H1 (cell line): Measurements from ENCODE around the gene SMIM44. TPM values are rescaled to one million over a fixed set of nuclear protein-coding genes. Genes with fewer than 3 reads are reported as not detected.
A peak's percentile ranks its signal among the peaks of the same experiment; 100 is the strongest.

Source experiments
- CTCF ChIA-PET: fragments of 300-600 bp; sonication (Branson Sonifier 250); formaldehyde crosslinking; loops from one replicate; lab custom pipeline; 2021; ENCODE audit not compliant: partially characterized antibody; lab: Charles Lee
- POLR2A ChIA-PET: fragments of 300-600 bp; sonication (Branson Sonifier 250); formaldehyde crosslinking; loops from one replicate; lab custom pipeline; 2021; ENCODE audit warnings: inconsistent platforms; ENCODE audit not compliant: partially characterized antibody; lab: Charles Lee
- DNase-seq, 2 experiments: peaks; one replicate each; pipeline versions ENCODE4 v3.0.0 to v3.0.0-alpha.2; 2010 to 2022; ENCODE audit warnings: low spot score in 2 of 2, low read depth in 1 of 2, mixed read lengths in 1 of 2
- FAIRE-seq: peaks from 2 replicates; lab custom pipeline; 2011; peaks lifted over from hg19 to GRCh38; lab: Jason Lieb, UNC
- H2AFZ ChIP-seq: 2 replicates; pipeline ENCODE4 v1.8.1; 2012; ENCODE audit warnings: low read length, inconsistent platforms
- H2AK5ac ChIP-seq: 2 replicates; pipeline ENCODE4 v1.6.1; 2013; ENCODE audit warnings: low read depth, low read length
- H2BK120ac ChIP-seq: replicated peaks from 2 replicates; pipeline ENCODE3; 2013; ENCODE audit warnings: low read depth, low read length, inconsistent platforms
- H2BK12ac ChIP-seq: 2 replicates; pipeline ENCODE4 v1.6.1; 2013; ENCODE audit warnings: low read depth, low read length
- H2BK15ac ChIP-seq: 2 replicates; pipeline ENCODE4 v1.6.1; 2013; ENCODE audit warnings: low read length
- H2BK20ac ChIP-seq: 2 replicates; pipeline ENCODE4 v1.6.1; 2013; ENCODE audit warnings: low read length
- H2BK5ac ChIP-seq: 2 replicates; pipeline ENCODE4 v1.6.1; 2013; ENCODE audit warnings: low read depth, low read length
- H3K14ac ChIP-seq: 2 replicates; pipeline ENCODE4 v1.6.1; 2013; ENCODE audit warnings: inconsistent platforms; ENCODE audit not compliant: insufficient read length
- H3K18ac ChIP-seq: 2 replicates; pipeline ENCODE4 v1.6.1; 2013; ENCODE audit warnings: low read length; ENCODE audit errors: extremely low read depth
- H3K23ac ChIP-seq: 2 replicates; pipeline ENCODE4 v1.6.1; 2013; ENCODE audit warnings: inconsistent platforms; ENCODE audit not compliant: insufficient read length
- H3K23me2 ChIP-seq: 2 replicates; pipeline ENCODE4 v1.6.1; 2013; ENCODE audit warnings: low read depth, low read length
- H3K27ac ChIP-seq: 2 replicates; pipeline ENCODE4 v1.6.1; 2011; ENCODE audit warnings: low read depth, low read length, inconsistent platforms
- H3K27me3 ChIP-seq, 4 experiments: replicated peaks in 1 of 4; 1 replicate in 1 of 4; 2 replicates in 3 of 4; pipeline versions ENCODE4 v1.6.1 to v1.8.1; 2011 to 2013; ENCODE audit warnings: low read length in 3 of 4, mild to moderate bottlenecking in 3 of 4, inconsistent platforms in 2 of 4, mixed read lengths in 2 of 4, moderate library complexity in 1 of 4; ENCODE audit not compliant: control insufficient read depth in 3 of 4, insufficient read depth in 3 of 4; ENCODE audit errors: extremely low read depth in 1 of 4
- H3K36me3 ChIP-seq, 4 experiments: 2 replicates each; pipeline versions ENCODE4 v1.6.1 to v1.8.1; 2011 to 2013; ENCODE audit warnings: mild to moderate bottlenecking in 4 of 4, low read length in 3 of 4, moderate library complexity in 2 of 4, control low read depth in 1 of 4, inconsistent platforms in 1 of 4; ENCODE audit not compliant: insufficient read depth in 4 of 4, control insufficient read depth in 2 of 4
- H3K4ac ChIP-seq: replicated peaks from 2 replicates; pipeline ENCODE3; 2013; ENCODE audit warnings: low read length, low read depth, mixed read lengths, inconsistent platforms; ENCODE audit not compliant: insufficient read length
- H3K4me1 ChIP-seq, 4 experiments: replicated peaks in 1 of 4; 1 replicate in 1 of 4; 2 replicates in 3 of 4; pipeline versions ENCODE4 v1.6.1 to v1.8.1; 2011 to 2013; ENCODE audit warnings: low read length in 3 of 4, inconsistent platforms in 2 of 4, mixed read lengths in 1 of 4; ENCODE audit not compliant: insufficient read depth in 4 of 4, control insufficient read depth in 3 of 4
- H3K4me2 ChIP-seq, 2 experiments: 2 replicates each; pipeline versions ENCODE4 v1.6.1 to v1.8.1; 2011 to 2013; ENCODE audit warnings: low read depth in 2 of 2, low read length in 2 of 2, control low read depth in 1 of 2, inconsistent platforms in 1 of 2, mild to moderate bottlenecking in 1 of 2; ENCODE audit not compliant: insufficient read depth in 1 of 2
- H3K4me3 ChIP-seq, 4 experiments: fragments of 200-600, 300-600 bp in 1 of 4; sonication (generic), shearing (Covaris generic), sonication (Bioruptor Twin) in 1 of 4; 2 replicates each; pipeline versions ENCODE4 v1.5.1 to v1.8.1; 2011 to 2016; ENCODE audit warnings: low read length in 4 of 4, low read depth in 3 of 4, control low read depth in 2 of 4, inconsistent platforms in 2 of 4, mild to moderate bottlenecking in 2 of 4, mixed read lengths in 1 of 4, moderate library complexity in 1 of 4; ENCODE audit not compliant: insufficient read depth in 2 of 4; ENCODE audit errors: extremely low read depth in 1 of 4
- H3K56ac ChIP-seq: replicated peaks from 2 replicates; pipeline ENCODE3; 2013; ENCODE audit warnings: low read depth, mild to moderate bottlenecking, mixed read lengths, low read length, inconsistent platforms; ENCODE audit not compliant: insufficient read length
- H3K79me1 ChIP-seq: 2 replicates; pipeline ENCODE4 v1.6.1; 2013; ENCODE audit warnings: low read depth, low read length, control low read depth
- H3K79me2 ChIP-seq, 2 experiments: 2 replicates each; pipeline versions ENCODE4 v1.6.1 to v1.8.1; 2012 to 2013; ENCODE audit warnings: low read length in 2 of 2, mild to moderate bottlenecking in 2 of 2, inconsistent platforms in 1 of 2; ENCODE audit not compliant: insufficient read depth in 2 of 2, control insufficient read depth in 1 of 2
- H3K9ac ChIP-seq, 4 experiments: replicated peaks in 1 of 4; 1 replicate in 1 of 4; 2 replicates in 3 of 4; pipeline versions ENCODE4 v1.6.1 to v1.8.1; 2011 to 2013; ENCODE audit warnings: low read depth in 3 of 4, low read length in 3 of 4, control low read depth in 2 of 4, mild to moderate bottlenecking in 2 of 4, moderate library complexity in 2 of 4, inconsistent platforms in 1 of 4; ENCODE audit errors: extremely low read depth in 1 of 4
- H3K9me3 ChIP-seq, 2 experiments: 2 replicates each; pipeline versions ENCODE4 v1.6.1 to v1.8.1; 2012 to 2013; ENCODE audit warnings: mild to moderate bottlenecking in 2 of 2, moderate library complexity in 2 of 2, control low read depth in 1 of 2, inconsistent platforms in 1 of 2, low read depth in 1 of 2, low read length in 1 of 2, mixed read lengths in 1 of 2; ENCODE audit not compliant: insufficient read depth in 2 of 2
- H4K20me1 ChIP-seq, 2 experiments: replicated peaks in 1 of 2; 2 replicates each; pipeline versions ENCODE3 to v1.8.1; 2011 to 2013; ENCODE audit warnings: inconsistent platforms in 2 of 2, low read length in 2 of 2, mild to moderate bottlenecking in 1 of 2; ENCODE audit not compliant: insufficient read depth in 2 of 2, control insufficient read depth in 1 of 2
- H4K5ac ChIP-seq: 2 replicates; pipeline ENCODE4 v1.6.1; 2013; ENCODE audit warnings: low read length, low read depth, mixed read lengths, inconsistent platforms; ENCODE audit not compliant: insufficient read length
- H4K8ac ChIP-seq: 2 replicates; pipeline ENCODE4 v1.8.0; 2013; ENCODE audit warnings: mild to moderate bottlenecking, moderate library complexity, low read length, inconsistent platforms; ENCODE audit not compliant: insufficient read depth; ENCODE audit errors: extremely low read depth
- H4K91ac ChIP-seq: replicated peaks from 2 replicates; pipeline ENCODE3; 2013; ENCODE audit warnings: low read length, mixed read lengths, inconsistent platforms; ENCODE audit not compliant: insufficient read length
- BCL11A ChIP-seq, 2 experiments: IDR thresholded peaks; one replicate each; pipeline ENCODE4 v1.6.1; 2011; ENCODE audit warnings: low read depth in 2 of 2, low read length in 2 of 2, mild to moderate bottlenecking in 2 of 2
- CHD2 ChIP-seq: IDR thresholded peaks from 2 replicates; pipeline ENCODE4 v1.6.1; 2012; ENCODE audit warnings: low read length, improper control_type of control experiment
- GABPA ChIP-seq: IDR thresholded peaks from 2 replicates; pipeline ENCODE4 v1.6.1; 2011; ENCODE audit warnings: mild to moderate bottlenecking, low read length, moderate library complexity, borderline replicate concordance; ENCODE audit not compliant: insufficient read depth
- JUND ChIP-seq: IDR thresholded peaks from 2 replicates; pipeline ENCODE4 v1.6.1; 2011; ENCODE audit warnings: mild to moderate bottlenecking, improper control_type of control experiment, low read length
- KDM5A ChIP-seq: fragments of 200-600 bp; IDR thresholded peaks from 2 replicates; pipeline ENCODE4 v1.7.1; 2012; ENCODE audit warnings: mild to moderate bottlenecking, low read length, inconsistent platforms, mixed read lengths
- MAFK ChIP-seq: IDR thresholded peaks from 2 replicates; pipeline ENCODE4 v1.6.1; 2012; ENCODE audit warnings: low read depth, mild to moderate bottlenecking, improper control_type of control experiment, low read length
- POU5F1 ChIP-seq: IDR thresholded peaks from 2 replicates; pipeline ENCODE4 v1.6.1; 2011; ENCODE audit warnings: low read depth, mild to moderate bottlenecking, low read length, moderate library complexity
- SIRT6 ChIP-seq: IDR thresholded peaks from one replicate; pipeline ENCODE4 v1.7.1; 2012; ENCODE audit warnings: low read length, inconsistent platforms
- TCF12 ChIP-seq: IDR thresholded peaks from 2 replicates; pipeline ENCODE4 v1.6.1; 2011; ENCODE audit warnings: low read depth, mild to moderate bottlenecking, low read length
- YY1 ChIP-seq: IDR thresholded peaks from 2 replicates; pipeline ENCODE4 v1.6.1; 2011; ENCODE audit warnings: low read depth, mild to moderate bottlenecking, low read length
- WGBS, 2 experiments: shearing (Covaris generic) in 1 of 2; methylation state at CpG; one replicate each; pipeline versions ENCODE4 v1.1.6 to v1.1.7; 2013 to 2015; ENCODE audit warnings: low lambda C conversion rate in 2 of 2, mixed read lengths in 2 of 2, inconsistent platforms in 1 of 2, low coverage in 1 of 2, missing lambda C conversion rate in 1 of 2; ENCODE audit not compliant: insufficient replicate concordance in 2 of 2, insufficient coverage in 1 of 2, insufficient read length in 1 of 2; ENCODE audit errors: extremely low coverage in 1 of 2, missing lambda C conversion rate in 1 of 2; 5-methylcytosine and 5-hydroxymethylcytosine counted together
- polyA plus RNA-seq, 7 experiments: library from polyadenylated mRNA; depleted of rRNA in 3 of 7; stranded (reverse) in 5 of 7; unstranded in 2 of 7; fragments of >200 nt in 5 of 7; fragments of 200-250 nt in 2 of 7; gene quantifications; 1 replicate in 5 of 7; 2 replicates in 1 of 7; 4 replicates in 1 of 7; pipeline versions ENCODE4 v1.2.1 to v1.2.3, GENCODE V29; 2011 to 2013; ENCODE audit warnings: missing spikeins in 2 of 7, mixed read lengths in 2 of 7
- total RNA-seq: library from RNA; stranded (reverse); fragmentation: NEBNext Ultra II Directional; extraction: Animal tissue kit (Norgen Biotek cat#: 25700); gene quantifications from 2 replicates; pipeline ENCODE4 v1.2.1, GENCODE V29; 2021

SMIM44 gene
- total and polyA plus RNA-seq, 2 of the 8 experiments (the other 6 are each of a cell fraction or from before 2014, with no cell fraction given) = not detected

- CTCF ChIA-PET = interaction anchor here (0.5 to 3.6 kb wide), 12 partner anchors 10 to 137 kb away, joined by 3 to 17 read pairs (median 4); no protein-coding TSS in a partner anchor
Observed at GRCh38 chr19:3441089-3441985, 41.9 kb downstream of the SMIM44 start.

More at GRCh38 chr19:3441089-3441985, 41.9 kb downstream of the SMIM44 start:
- Histone ChIP-seq H4K5ac (no peak overlapping the region), H2AK5ac (peak overlapping the region; percentile 65; the same call in 1 of the 2 replicates), H3K9me3 (no peaks in the 10 kb centered on the region), H3K4me1 (peaks cover 3 to 15% (median 10%) of the 10 kb centered on the region in 4 experiments), H3K4me3 (no peak overlapping the region), H2AFZ (no peak overlapping the region), H2BK120ac (no peak overlapping the region), H3K23ac (no peak overlapping the region), H3K79me1 (no peaks in the 10 kb centered on the region), H3K4me2 (no peak overlapping the region), H3K23me2 (peaks cover 2% of the 10 kb centered on the region; the same call in 1 of the 2 replicates), H3K79me2 (no peaks in the 10 kb centered on the region), H3K36me3 (no peaks in the 10 kb centered on the region), H2BK20ac (no peak overlapping the region), H3K9ac (no peak overlapping the region), H2BK5ac (no peak overlapping the region), H3K14ac (no peak overlapping the region), H4K8ac (no peak overlapping the region; the same call in 1 of the 2 replicates)
- POLR2A ChIA-PET = interaction anchor here (0.9 to 2.0 kb wide), 3 partner anchors 12 to 101 kb away, joined by 3 to 5 read pairs (median 5); no protein-coding TSS in a partner anchor
- no peak for DNase-seq
- no peak for FAIRE-seq
- TF ChIP-seq CHD2 (no peak), POU5F1 (no peak), GABPA (no peak), JUND (no peak), KDM5A (no peak), SIRT6 (no peak), YY1 (no peak), BCL11A (IDR thresholded peaks at IDR 0.05; ENCODE audit: low read depth in 2 of 2, low read length in 2 of 2) (no peak), MAFK (no peak), TCF12 (no peak)
- TF ChIP-seq, all 59 proteins: peak for 0
- H2BK15ac ChIP-seq = no peak overlapping the region
- H3K56ac ChIP-seq = no peak overlapping the region
- no peak overlapping the region for H3K27ac ChIP-seq
- no peak overlapping the region for H3K4ac ChIP-seq
- no peak overlapping the region for H4K91ac ChIP-seq
- no peaks in the 10 kb centered on the region for H3K27me3 ChIP-seq
- H4K20me1 ChIP-seq = peaks cover 0 to 5% of the 10 kb centered on the region in 2 experiments
- H2BK12ac ChIP-seq = no peak overlapping the region
- H3K18ac ChIP-seq = no peak overlapping the region
- WGBS, 2 experiments = 91% methylated on average over 20 of the region's 25 CpGs; no CpG with 5 or more reads in 1 of the 2 experiments
